GM23338 (cell line): ENCODE data around the gene KRT15. TPM values are rescaled to one million over a fixed set of nuclear protein-coding genes. Genes with fewer than 3 reads are reported as not detected.
"Not testable (repeated sequence)": the region's sequence is repeated elsewhere in the genome, so short reads cannot be mapped to it uniquely, and the experiment has no call there.

Experiments used
- ATAC-seq: fragments of 200-7000 bp; cut with Tn5 transposase; 3 replicates; pipeline ENCODE4 v1.9.1; 2020
- DNase-seq: peaks from one replicate; pipeline ENCODE4 v3.0.0-alpha.2; 2015; ENCODE audit warnings: low spot score
- H2AFZ ChIP-seq: fragments of 200-600 bp; sonication (generic); 2 replicates; pipeline ENCODE4 v1.8.0; 2016; ENCODE audit warnings: antibody characterized with exemption, mild to moderate bottlenecking, moderate library complexity
- H3F3A ChIP-seq: fragments of 200-600 bp; sonication (generic); replicated peaks from 2 replicates; pipeline ENCODE4 v1.8.0; 2017; ENCODE audit warnings: antibody characterized with exemption, mixed run types, low read depth
- H3K27ac ChIP-seq: fragments of 200-600 bp; sonication (generic); 2 replicates; pipeline ENCODE4 v1.6.1; 2016; ENCODE audit warnings: low read depth
- H3K27me3 ChIP-seq: fragments of 200-600 bp; sonication (generic); 2 replicates; pipeline ENCODE4 v1.8.0; 2016; ENCODE audit warnings: mild to moderate bottlenecking, mixed run types, moderate library complexity; ENCODE audit not compliant: insufficient read depth
- H3K36me3 ChIP-seq: fragments of 200-600 bp; sonication (generic); 2 replicates; pipeline ENCODE4 v1.8.0; 2016; ENCODE audit warnings: mild to moderate bottlenecking; ENCODE audit not compliant: insufficient read depth
- H3K4me1 ChIP-seq: fragments of 200-600 bp; sonication (generic); 2 replicates; pipeline ENCODE4 v1.8.0; 2016; ENCODE audit warnings: mild to moderate bottlenecking, moderate library complexity; ENCODE audit not compliant: insufficient read depth
- H3K4me2 ChIP-seq: fragments of 200-600 bp; sonication (generic); 2 replicates; pipeline ENCODE4 v1.7.1; 2017; ENCODE audit warnings: mixed run types
- H3K4me3 ChIP-seq: fragments of 200-600 bp; sonication (generic); 2 replicates; pipeline ENCODE4 v1.6.1; 2016; ENCODE audit warnings: mixed run types
- H3K79me2 ChIP-seq: fragments of 200-600 bp; sonication (generic); replicated peaks from 2 replicates; pipeline ENCODE4 v1.8.0; 2017; ENCODE audit warnings: mild to moderate bottlenecking; ENCODE audit not compliant: insufficient read depth
- H3K9me2 ChIP-seq: fragments of 200-600 bp; sonication (generic); 2 replicates; pipeline ENCODE4 v1.8.0; 2017; ENCODE audit not compliant: insufficient read depth
- H4K20me1 ChIP-seq: fragments of 200-600 bp; sonication (generic); replicated peaks from 2 replicates; pipeline ENCODE4 v1.8.0; 2017; ENCODE audit warnings: mild to moderate bottlenecking; ENCODE audit not compliant: insufficient read depth
- H3K27ac Mint-ChIP-seq: 2 replicates; pipeline ENCODE4 v1.8.0; 2020; ENCODE audit warnings: inconsistent platforms, mild to moderate bottlenecking, moderate library complexity, mixed read lengths
- H3K27me3 Mint-ChIP-seq: 3 replicates; pipeline ENCODE4 v1.8.0; 2022; ENCODE audit warnings: low read depth, mild to moderate bottlenecking, moderate library complexity, mixed read lengths, inconsistent platforms; ENCODE audit not compliant: insufficient read depth, poor library complexity
- H3K36me3 Mint-ChIP-seq: 3 replicates; pipeline ENCODE4 v1.8.0; 2021; ENCODE audit warnings: low read depth, mild to moderate bottlenecking, inconsistent platforms, moderate library complexity, mixed read lengths
- H3K4me1 Mint-ChIP-seq: 3 replicates; pipeline ENCODE4 v1.8.0; 2020; ENCODE audit warnings: mild to moderate bottlenecking, inconsistent platforms, mixed read lengths
- H3K4me3 Mint-ChIP-seq: 3 replicates; pipeline ENCODE4 v1.8.0; 2021; ENCODE audit warnings: moderate library complexity, mild to moderate bottlenecking, inconsistent platforms, mixed read lengths
- H3K9me3 Mint-ChIP-seq: 3 replicates; pipeline ENCODE4 v1.8.0; 2020; ENCODE audit warnings: moderate library complexity, mild to moderate bottlenecking, inconsistent platforms, mixed read lengths
- EZH2phosphoT487 ChIP-seq: fragments of 200-600 bp; sonication (generic); IDR thresholded peaks from one replicate; pipeline ENCODE4 v1.8.1; 2018; ENCODE audit warnings: antibody characterized with exemption; ENCODE audit not compliant: unreplicated experiment
- NANOG ChIP-seq: IDR thresholded peaks from 2 replicates; pipeline ENCODE4 v1.6.1; 2016; ENCODE audit warnings: antibody characterized with exemption, borderline replicate concordance
- POLR2AphosphoS5 ChIP-seq: IDR thresholded peaks from 2 replicates; pipeline ENCODE4 v1.6.1; 2016; ENCODE audit warnings: antibody characterized with exemption, low read depth
- STAT1 ChIP-seq: IDR thresholded peaks from one replicate; pipeline ENCODE4 v1.6.1; 2016; ENCODE audit warnings: antibody characterized with exemption; ENCODE audit not compliant: unreplicated experiment
- ZNF114 ChIP-seq: fragments of 250-450 bp; sonication (Bioruptor Pico); IDR thresholded peaks from 2 replicates; pipeline ENCODE4 v1.5.0; 2020; ENCODE audit warnings: mild to moderate bottlenecking, moderate library complexity
- ZNF331 ChIP-seq: fragments of 250-450 bp; sonication (Bioruptor Pico); IDR thresholded peaks from 2 replicates; pipeline ENCODE4 v1.5.0; 2020; ENCODE audit warnings: low read depth, mild to moderate bottlenecking, moderate library complexity
- ZNF462 ChIP-seq: fragments of 250-450 bp; sonication (Bioruptor Pico); IDR thresholded peaks from 2 replicates; pipeline ENCODE4 v1.5.0; 2020; ENCODE audit warnings: mild to moderate bottlenecking, moderate library complexity
- polyA plus RNA-seq: library from polyadenylated mRNA; unstranded; fragments of >200 nt; fragmentation: Nextera tagmentation; extraction: Ambion mirVana; gene quantifications from 2 replicates; pipeline ENCODE4 v1.2.1, GENCODE V29; 2016
- total RNA-seq: library from RNA; depleted of rRNA; stranded (reverse); fragments of >200 nt; shearing (Covaris generic); gene quantifications from 2 replicates; pipeline ENCODE4 v1.2.3, GENCODE V29; 2014
- TF ChIP-seq, protein P1 (sequence below): IDR thresholded peaks from one replicate; pipeline ENCODE4 v1.6.1; 2018; ENCODE audit warnings: antibody characterized with exemption; ENCODE audit not compliant: unreplicated experiment

Gene KRT15
- total and polyA plus RNA-seq, 2 experiments from 2014 or later, result 0.03 TPM; not detected in 1

- Histone ChIP-seq H2AFZ (peak overlapping the region; percentile 89), H3K4me2 (0 out of 2 replicates have a peak overlapping the region, but pooled peaks have one; percentile 26)
Observed at GRCh38 chr17:41544491-41544892, 25.8 kb upstream of the KRT15 start.

DNA sequence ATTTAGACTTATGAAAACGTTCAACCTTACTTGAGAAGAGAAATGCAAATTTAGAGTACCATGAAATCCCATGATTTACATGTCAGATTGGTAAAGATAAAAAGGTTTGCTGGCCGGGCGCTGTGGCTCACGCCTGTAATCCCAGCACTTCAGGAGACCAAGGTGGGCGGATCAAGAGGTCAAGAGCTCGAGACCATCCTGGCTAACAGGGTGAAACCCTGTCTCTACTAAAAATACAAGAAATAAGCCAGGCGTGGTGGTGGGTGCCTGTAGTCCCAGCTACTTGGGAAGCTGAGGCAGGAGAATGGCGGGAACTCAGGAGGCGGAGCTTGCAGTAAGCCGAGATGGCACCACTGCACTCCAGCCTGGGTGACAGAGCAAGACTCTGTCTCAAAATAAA lies 24.1 kb upstream of the KRT15 start:
- H3K27ac ChIP-seq, H3F3A ChIP-seq, H2AFZ ChIP-seq, H3K4me3 Mint-ChIP-seq, H3K79me2 ChIP-seq, H4K20me1 ChIP-seq, H3K36me3 ChIP-seq, H3K27me3 ChIP-seq, H3K4me3 ChIP-seq, DNase-seq, H3K36me3 Mint-ChIP-seq, H3K9me3 Mint-ChIP-seq, H3K27ac Mint-ChIP-seq, ATAC-seq, H3K9me2 ChIP-seq, H3K4me2 ChIP-seq: not testable (repeated sequence)
- Mint-ChIP-seq H3K27me3 (peaks cover 14% of the 10 kb centered on the region), H3K4me1 (peaks cover 32% of the 10 kb centered on the region)
- H3K4me1 ChIP-seq, result peaks cover 13% of the 10 kb centered on the region

More at GRCh38 chr17:41544491-41544892, 25.8 kb upstream of the KRT15 start:
- no peaks in the 10 kb centered on the region for H3K9me2 ChIP-seq
- no peaks in the 10 kb centered on the region for H4K20me1 ChIP-seq
- no peak for TF ChIP-seq ZNF331 (CRISPR knock-in tag)
- no peak overlapping the region for H3K4me3 Mint-ChIP-seq
- peaks cover 16% of the 10 kb centered on the region for H3K4me1 ChIP-seq
- H3F3A ChIP-seq, result no peaks in the 10 kb centered on the region
- no peak overlapping the region for H3K4me3 ChIP-seq
- peaks cover 32% of the 10 kb centered on the region for H3K4me1 Mint-ChIP-seq
- no peak overlapping the region for H3K27ac ChIP-seq
- no peaks in the 10 kb centered on the region for H3K36me3 ChIP-seq
- no peaks in the 10 kb centered on the region for H3K36me3 Mint-ChIP-seq
- peaks cover 22% of the 10 kb centered on the region for H3K27me3 Mint-ChIP-seq
- peak overlapping the region; percentile 56; the same call in 1 of the 2 replicates for H3K27ac Mint-ChIP-seq
- H3K27me3 ChIP-seq, result no peaks in the 10 kb centered on the region
- H3K9me3 Mint-ChIP-seq, result peaks cover 7% of the 10 kb centered on the region
- DNase-seq, result no peak
- ATAC-seq, result no peak; the same call in 2 of the 3 replicates
- H3K79me2 ChIP-seq, result no peaks in the 10 kb centered on the region

- Histone ChIP-seq H3K79me2 (no peaks in the 10 kb centered on the region), H3K27me3 (no peaks in the 10 kb centered on the region), H3K4me1 (peaks cover 13% of the 10 kb centered on the region), H3F3A (no peaks in the 10 kb centered on the region), H3K27ac (no peak overlapping the region), H3K9me2 (no peaks in the 10 kb centered on the region), H2AFZ (no peak overlapping the region), H4K20me1 (no peaks in the 10 kb centered on the region), H3K36me3 (no peaks in the 10 kb centered on the region), H3K4me2 (no peak overlapping the region), H3K4me3 (no peak overlapping the region)
- H3K36me3 Mint-ChIP-seq, result no peaks in the 10 kb centered on the region
- peaks cover 32% of the 10 kb centered on the region for H3K4me1 Mint-ChIP-seq
- peaks cover 13% of the 10 kb centered on the region for H3K27me3 Mint-ChIP-seq
- ATAC-seq (no peak), DNase-seq (no peak)
- H3K27ac Mint-ChIP-seq, result no peak overlapping the region
- H3K9me3 Mint-ChIP-seq, result peaks cover 7% of the 10 kb centered on the region
- no peak overlapping the region for H3K4me3 Mint-ChIP-seq
- TF ChIP-seq, protein P1, sequence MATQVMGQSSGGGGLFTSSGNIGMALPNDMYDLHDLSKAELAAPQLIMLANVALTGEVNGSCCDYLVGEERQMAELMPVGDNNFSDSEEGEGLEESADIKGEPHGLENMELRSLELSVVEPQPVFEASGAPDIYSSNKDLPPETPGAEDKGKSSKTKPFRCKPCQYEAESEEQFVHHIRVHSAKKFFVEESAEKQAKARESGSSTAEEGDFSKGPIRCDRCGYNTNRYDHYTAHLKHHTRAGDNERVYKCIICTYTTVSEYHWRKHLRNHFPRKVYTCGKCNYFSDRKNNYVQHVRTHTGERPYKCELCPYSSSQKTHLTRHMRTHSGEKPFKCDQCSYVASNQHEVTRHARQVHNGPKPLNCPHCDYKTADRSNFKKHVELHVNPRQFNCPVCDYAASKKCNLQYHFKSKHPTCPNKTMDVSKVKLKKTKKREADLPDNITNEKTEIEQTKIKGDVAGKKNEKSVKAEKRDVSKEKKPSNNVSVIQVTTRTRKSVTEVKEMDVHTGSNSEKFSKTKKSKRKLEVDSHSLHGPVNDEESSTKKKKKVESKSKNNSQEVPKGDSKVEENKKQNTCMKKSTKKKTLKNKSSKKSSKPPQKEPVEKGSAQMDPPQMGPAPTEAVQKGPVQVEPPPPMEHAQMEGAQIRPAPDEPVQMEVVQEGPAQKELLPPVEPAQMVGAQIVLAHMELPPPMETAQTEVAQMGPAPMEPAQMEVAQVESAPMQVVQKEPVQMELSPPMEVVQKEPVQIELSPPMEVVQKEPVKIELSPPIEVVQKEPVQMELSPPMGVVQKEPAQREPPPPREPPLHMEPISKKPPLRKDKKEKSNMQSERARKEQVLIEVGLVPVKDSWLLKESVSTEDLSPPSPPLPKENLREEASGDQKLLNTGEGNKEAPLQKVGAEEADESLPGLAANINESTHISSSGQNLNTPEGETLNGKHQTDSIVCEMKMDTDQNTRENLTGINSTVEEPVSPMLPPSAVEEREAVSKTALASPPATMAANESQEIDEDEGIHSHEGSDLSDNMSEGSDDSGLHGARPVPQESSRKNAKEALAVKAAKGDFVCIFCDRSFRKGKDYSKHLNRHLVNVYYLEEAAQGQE, result no peak
- no peak for TF ChIP-seq POLR2AphosphoS5
- no peak for TF ChIP-seq NANOG
- TF ChIP-seq EZH2phosphoT487, result no peak
- TF ChIP-seq ZNF462 (CRISPR knock-in tag), result no peak
- TF ChIP-seq STAT1, result no peak
- TF ChIP-seq ZNF114 (CRISPR knock-in tag), result no peak
- no peak for TF ChIP-seq ZNF331 (CRISPR knock-in tag)
Observed at GRCh38 chr17:41542357-41542756, 23.7 kb upstream of the KRT15 start.
